ENCODE data around the gene RLF. TPM values are rescaled to one million over a fixed set of nuclear protein-coding genes. Genes with fewer than 3 reads are reported as not detected.
"Not testable (repeated sequence)": the region's sequence is repeated elsewhere in the genome, so short reads cannot be mapped to it uniquely, and the experiment has no call there.

Gene RLF
- polyA plus RNA-seq, 1 donor (not counting 4 experiments of a cell fraction or from before 2014, with no cell fraction given), result 10.7 TPM

DNA sequence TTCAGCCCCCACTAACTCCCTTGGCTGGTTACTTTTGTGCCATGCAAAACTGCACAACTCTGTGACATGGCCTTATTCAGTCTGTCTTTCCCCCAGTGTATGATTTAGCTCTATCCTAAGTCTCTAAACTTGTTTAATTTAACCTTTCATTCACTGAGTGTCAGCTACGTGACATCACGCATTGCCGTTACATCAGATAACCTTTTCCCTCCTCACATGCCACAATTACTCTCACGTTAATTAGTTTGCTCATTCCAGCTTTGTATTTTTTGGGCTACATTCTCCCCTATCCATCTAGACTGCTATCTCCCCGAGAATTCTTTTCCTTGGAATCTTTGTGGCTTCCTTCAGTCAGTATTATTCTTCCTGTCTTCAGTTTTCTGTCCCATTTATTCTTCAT lies 57.1 kb downstream of the RLF start:
- no peaks in the 10 kb centered on the region for H3K9me1 ChIP-seq (ENCODE audit: control insufficient read depth, extremely low read depth, insufficient read depth, low read length)
- peaks cover 0 to 1% of the 10 kb centered on the region in 2 experiments for H3K36me3 ChIP-seq (ENCODE audit: control insufficient read depth in 2 of 2, extremely low read depth in 1 of 2, insufficient read depth in 2 of 2, low read length in 2 of 2)
- H3K4me2 ChIP-seq (ENCODE audit: control insufficient read depth, extremely low read depth, insufficient read depth, low read depth, low read length), result no peak overlapping the region
- no peaks in the 10 kb centered on the region for H3K4me1 ChIP-seq (ENCODE audit: control insufficient read depth, extremely low read depth, insufficient read depth, low read length)
- H3K27ac ChIP-seq (ENCODE audit: control insufficient read depth, insufficient read depth, low read length), result no peak overlapping the region
- DNase-seq (ENCODE audit: low read depth, low spot score), result no peak
- no peak overlapping the region for H3K9ac ChIP-seq (ENCODE audit: control insufficient read depth, extremely low read depth, insufficient read depth, low read length)
- FAIRE-seq, result no peak
- no peaks in the 10 kb centered on the region for H4K20me1 ChIP-seq (ENCODE audit: control insufficient read depth, extremely low read depth, insufficient read depth, low read length)
- no peaks in the 10 kb centered on the region for H3K79me2 ChIP-seq (ENCODE audit: control insufficient read depth, insufficient read depth, low read length)
- TF ChIP-seq, protein P1, sequence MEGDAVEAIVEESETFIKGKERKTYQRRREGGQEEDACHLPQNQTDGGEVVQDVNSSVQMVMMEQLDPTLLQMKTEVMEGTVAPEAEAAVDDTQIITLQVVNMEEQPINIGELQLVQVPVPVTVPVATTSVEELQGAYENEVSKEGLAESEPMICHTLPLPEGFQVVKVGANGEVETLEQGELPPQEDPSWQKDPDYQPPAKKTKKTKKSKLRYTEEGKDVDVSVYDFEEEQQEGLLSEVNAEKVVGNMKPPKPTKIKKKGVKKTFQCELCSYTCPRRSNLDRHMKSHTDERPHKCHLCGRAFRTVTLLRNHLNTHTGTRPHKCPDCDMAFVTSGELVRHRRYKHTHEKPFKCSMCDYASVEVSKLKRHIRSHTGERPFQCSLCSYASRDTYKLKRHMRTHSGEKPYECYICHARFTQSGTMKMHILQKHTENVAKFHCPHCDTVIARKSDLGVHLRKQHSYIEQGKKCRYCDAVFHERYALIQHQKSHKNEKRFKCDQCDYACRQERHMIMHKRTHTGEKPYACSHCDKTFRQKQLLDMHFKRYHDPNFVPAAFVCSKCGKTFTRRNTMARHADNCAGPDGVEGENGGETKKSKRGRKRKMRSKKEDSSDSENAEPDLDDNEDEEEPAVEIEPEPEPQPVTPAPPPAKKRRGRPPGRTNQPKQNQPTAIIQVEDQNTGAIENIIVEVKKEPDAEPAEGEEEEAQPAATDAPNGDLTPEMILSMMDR (optimal IDR thresholded peaks at IDR 0.05 in 1 of 3, IDR thresholded peaks at IDR 0.05 in 1 of 3, conservative IDR thresholded peaks at IDR 0.05 in 1 of 3; ENCODE audit: extremely low read depth in 1 of 3, insufficient read depth in 2 of 3, low read length in 3 of 3), result no peak
- TF ChIP-seq EZH2 (IDR thresholded peaks at IDR 0.05; ENCODE audit: low read length), result no peak
- H3K4me3 ChIP-seq (ENCODE audit: control insufficient read depth in 2 of 3, extremely low read depth in 1 of 3, insufficient read depth in 2 of 3, low read depth in 1 of 3, low read length in 3 of 3), result no peak overlapping the region
- H2AFZ ChIP-seq (ENCODE audit: control insufficient read depth, low read length), result no peak overlapping the region
- no peaks in the 10 kb centered on the region for H3K27me3 ChIP-seq (ENCODE audit: control insufficient read depth, extremely low read depth, insufficient read depth, low read length)
- dilution Hi-C loops (cut with MboI; ENCODE audit: extremely low pct_ligation_motif_present, low sequenced_read_pairs), result no loop called here
- no peaks in the 10 kb centered on the region for H3K9me3 ChIP-seq (ENCODE audit: control insufficient read depth, low read depth, low read length)

DNA sequence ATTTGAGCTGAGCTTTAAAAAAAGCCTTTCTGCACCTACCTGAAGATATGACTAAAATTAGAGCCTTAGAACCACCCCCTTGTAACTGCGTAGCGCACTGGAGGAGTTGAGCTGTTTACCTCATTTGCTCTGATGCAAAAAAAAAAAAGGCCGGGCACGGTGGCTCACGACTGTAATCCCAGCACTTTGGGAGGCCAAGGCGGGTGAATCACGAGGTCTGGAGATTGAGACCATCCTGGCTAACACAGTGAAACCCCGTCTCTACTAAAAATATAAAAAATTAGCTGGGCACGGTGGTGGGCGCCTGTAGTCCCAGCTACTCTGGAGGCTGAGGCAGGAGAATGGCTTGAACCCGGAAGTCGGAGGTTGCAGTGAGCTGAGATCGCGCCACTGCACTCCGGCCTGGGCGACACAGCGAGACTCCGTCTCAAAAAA lies 60.3 kb downstream of the RLF start:
- H3K9me3 ChIP-seq (ENCODE audit: control insufficient read depth, low read depth, low read length); H3K4me1 ChIP-seq (ENCODE audit: control insufficient read depth, extremely low read depth, insufficient read depth, low read length); H3K4me3 ChIP-seq (ENCODE audit: control insufficient read depth in 2 of 3, extremely low read depth in 1 of 3, insufficient read depth in 2 of 3, low read depth in 1 of 3, low read length in 3 of 3); H3K27ac ChIP-seq (ENCODE audit: control insufficient read depth, insufficient read depth, low read length); H3K9ac ChIP-seq (ENCODE audit: control insufficient read depth, extremely low read depth, insufficient read depth, low read length); FAIRE-seq; H2AFZ ChIP-seq (ENCODE audit: control insufficient read depth, low read length); dilution Hi-C loops (cut with MboI; ENCODE audit: extremely low pct_ligation_motif_present, low sequenced_read_pairs); H3K79me2 ChIP-seq (ENCODE audit: control insufficient read depth, insufficient read depth, low read length); DNase-seq (ENCODE audit: low read depth, low spot score); H3K9me1 ChIP-seq (ENCODE audit: control insufficient read depth, extremely low read depth, insufficient read depth, low read length); H3K4me2 ChIP-seq (ENCODE audit: control insufficient read depth, extremely low read depth, insufficient read depth, low read depth, low read length); H3K27me3 ChIP-seq (ENCODE audit: control insufficient read depth, extremely low read depth, insufficient read depth, low read length); H4K20me1 ChIP-seq (ENCODE audit: control insufficient read depth, extremely low read depth, insufficient read depth, low read length); H3K36me3 ChIP-seq (ENCODE audit: control insufficient read depth in 2 of 2, extremely low read depth in 1 of 2, insufficient read depth in 2 of 2, low read length in 2 of 2): not testable (repeated sequence)
